ENCODE data around the gene QSOX1.

Gene QSOX1

GRCh38 chr1:180208264-180208663, 53.6 kb downstream of the QSOX1 start:
- DNase-seq (ENCODE audit: extremely low read depth in 1 of 2, low read depth in 1 of 2), result no peak

- no peak for DNase-seq (ENCODE audit: extremely low read depth in 1 of 2, low read depth in 1 of 2)
Measured at GRCh38 chr1:180210008-180210620, 55.4 kb downstream of the QSOX1 start.

- DNase-seq (ENCODE audit: extremely low read depth in 1 of 2, low read depth in 1 of 2), result no peak
Measured at GRCh38 chr1:180211156-180211859, 56.6 kb downstream of the QSOX1 start.

DNA sequence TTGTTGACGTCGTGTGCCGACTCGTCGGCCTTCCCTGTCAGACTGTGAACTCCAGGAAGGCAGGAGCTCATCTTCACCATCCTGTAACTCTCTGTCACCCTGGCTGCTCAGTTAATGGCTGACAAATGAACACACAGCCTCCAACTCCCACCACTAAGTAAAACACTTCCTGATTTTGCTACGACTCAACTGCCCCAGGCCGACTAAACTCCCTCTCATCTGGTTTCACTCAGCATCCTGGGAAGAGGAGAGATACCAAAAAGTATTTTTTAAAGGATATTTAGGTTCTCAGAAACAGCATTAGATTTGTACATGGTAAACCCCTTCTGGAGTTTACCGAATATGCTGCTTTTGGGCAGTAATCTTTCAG, 57.2 kb downstream of the QSOX1 start:
- DNase-seq (ENCODE audit: extremely low read depth in 1 of 2, low read depth in 1 of 2), result no peak

DNA sequence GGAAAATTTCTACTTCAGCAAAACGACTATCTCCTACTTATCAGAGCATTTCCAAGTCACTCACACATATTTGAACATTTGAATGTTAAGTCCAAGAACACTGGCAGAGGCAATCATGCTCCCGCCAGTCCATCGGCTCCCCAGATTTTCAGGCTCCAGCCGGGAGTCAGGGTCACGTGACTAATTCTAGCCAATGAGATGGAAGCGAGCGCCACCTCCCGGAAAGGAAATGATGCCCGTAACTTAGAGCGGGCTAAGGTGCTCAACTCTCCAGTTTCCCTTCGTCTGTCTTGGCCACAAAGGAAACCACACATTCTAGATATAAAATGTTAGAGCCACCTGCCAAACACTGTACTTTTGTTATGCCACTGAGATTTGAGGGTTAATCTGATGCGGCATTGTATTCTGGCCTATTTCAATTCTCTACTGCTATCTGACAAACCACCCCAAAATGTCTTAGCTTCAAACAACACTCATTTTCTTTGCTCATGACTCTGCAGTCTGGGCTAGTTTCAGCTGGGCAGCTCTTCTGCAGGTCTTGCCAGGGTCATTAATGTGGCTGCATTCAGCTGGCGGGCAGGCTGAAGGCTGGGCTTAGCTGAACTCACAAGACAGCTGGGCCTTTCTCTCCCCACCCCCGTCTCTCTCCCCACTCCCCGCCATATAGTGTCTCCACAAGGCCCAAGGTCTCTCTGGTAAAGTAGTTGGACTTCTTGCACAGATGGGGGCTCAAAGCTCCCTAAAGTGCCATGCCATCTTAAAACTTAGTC, 58.9 kb downstream of the QSOX1 start:
- peak in 1 of 2 donors; percentile 30 for DNase-seq (ENCODE audit: extremely low read depth in 1 of 2, low read depth in 1 of 2)

DNA sequence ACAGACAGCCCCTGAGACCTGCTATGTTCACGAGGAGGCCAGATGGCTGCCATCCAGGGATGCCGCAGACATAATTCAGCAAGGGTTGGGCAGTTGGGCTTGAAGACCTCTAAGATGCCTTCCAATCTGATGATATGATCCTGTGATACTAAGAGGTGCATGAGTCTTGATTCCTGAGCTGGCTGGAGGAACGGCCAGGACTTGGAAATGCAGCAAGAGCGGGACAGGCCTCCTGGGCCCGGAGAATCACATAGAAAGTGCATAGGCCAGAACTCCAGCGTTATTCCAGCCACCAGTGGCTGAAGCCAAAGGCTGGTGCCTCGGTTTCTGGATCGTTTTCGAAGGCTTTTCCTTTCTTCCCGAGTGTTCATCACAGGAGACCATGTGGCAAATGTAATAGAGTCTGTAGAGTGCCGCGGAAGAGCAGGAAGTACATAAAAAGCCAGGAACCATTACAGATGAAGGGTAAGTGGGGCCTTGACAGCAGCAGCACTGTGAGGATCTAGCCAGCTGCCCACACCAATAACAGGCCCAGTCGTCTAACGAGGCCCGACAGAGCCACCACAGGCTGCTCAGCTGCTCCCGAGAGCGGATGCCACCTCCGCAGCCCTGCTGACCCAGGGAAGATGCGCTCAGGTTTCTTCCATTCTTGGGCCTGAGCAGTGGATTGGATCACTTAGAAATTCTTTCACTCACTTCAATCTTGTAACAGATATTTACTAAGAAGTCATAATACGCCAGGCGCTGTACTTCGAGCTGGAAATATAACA, 61.4 kb downstream of the QSOX1 start:
- no peak for DNase-seq (ENCODE audit: extremely low read depth in 1 of 2, low read depth in 1 of 2)

DNA sequence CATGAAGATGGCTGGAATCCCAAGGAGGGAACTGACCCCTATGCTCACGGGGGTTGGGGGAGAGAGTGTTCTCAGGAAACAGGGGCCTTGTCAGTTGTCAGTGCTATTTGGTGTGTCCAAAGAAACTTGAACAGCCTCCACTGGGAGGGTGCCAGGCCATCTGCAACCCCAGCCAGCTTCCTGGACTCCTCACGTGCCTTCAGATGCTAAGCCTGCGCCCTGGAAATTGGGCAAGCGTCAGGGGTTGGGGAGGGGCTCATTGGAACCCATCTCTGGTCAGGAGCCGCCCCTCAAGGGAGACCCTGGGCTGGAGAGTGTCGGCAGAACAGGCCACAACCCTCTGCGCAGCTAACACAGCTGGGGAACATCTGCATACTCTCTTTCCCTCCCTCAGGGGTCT, 62.3 kb downstream of the QSOX1 start:
- no peak for DNase-seq (ENCODE audit: extremely low read depth in 1 of 2, low read depth in 1 of 2)

GRCh38 chr1:180218806-180219765, 64.4 kb downstream of the QSOX1 start:
- DNase-seq (ENCODE audit: extremely low read depth in 1 of 2, low read depth in 1 of 2), result no peak

DNA sequence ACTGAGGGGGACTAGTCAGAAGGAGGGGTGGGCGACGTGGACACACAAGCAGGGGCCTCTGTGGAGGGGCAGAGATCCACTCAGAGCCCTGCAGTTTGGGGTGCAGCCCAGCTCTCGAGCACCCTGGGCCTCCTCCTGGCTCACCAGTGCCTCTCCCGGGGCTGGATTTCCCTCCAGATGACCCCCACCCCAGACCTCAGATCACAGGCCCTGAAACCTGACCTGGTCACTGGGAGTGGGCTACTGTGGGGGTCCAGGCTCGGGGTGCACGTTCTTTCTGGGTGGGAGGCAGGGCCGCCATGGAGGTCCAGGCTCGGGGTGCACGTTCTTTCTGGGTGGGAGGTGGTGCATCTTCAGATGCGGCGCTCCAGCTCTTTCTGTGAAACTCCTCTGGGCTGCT, 65.1 kb downstream of the QSOX1 start:
- DNase-seq (ENCODE audit: extremely low read depth in 1 of 2, low read depth in 1 of 2), result no peak

- no peak for DNase-seq (ENCODE audit: extremely low read depth in 1 of 2, low read depth in 1 of 2)
Measured at GRCh38 chr1:180221462-180221861, 66.8 kb downstream of the QSOX1 start.

DNA sequence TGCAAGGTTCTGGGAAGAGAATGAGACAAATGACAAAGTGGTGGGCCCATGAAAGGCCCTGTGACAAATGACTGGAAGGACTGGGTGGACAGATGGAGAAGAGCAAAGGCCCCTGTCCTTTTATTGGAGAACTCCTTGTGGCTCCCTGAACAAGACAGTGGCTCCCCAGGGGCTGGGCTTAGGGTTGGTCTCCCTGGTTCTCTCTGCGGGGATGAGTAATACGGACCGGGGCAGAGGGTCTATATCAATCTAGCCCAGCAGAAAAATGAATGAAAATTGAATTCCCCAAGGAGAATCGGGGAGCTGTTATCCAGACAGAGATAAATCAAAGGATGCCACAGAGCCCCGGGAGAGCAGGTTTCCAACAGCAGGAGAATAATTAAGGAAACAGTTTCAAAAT, 70.2 kb downstream of the QSOX1 start:
- DNase-seq (ENCODE audit: extremely low read depth in 1 of 2, low read depth in 1 of 2), result no peak

DNA sequence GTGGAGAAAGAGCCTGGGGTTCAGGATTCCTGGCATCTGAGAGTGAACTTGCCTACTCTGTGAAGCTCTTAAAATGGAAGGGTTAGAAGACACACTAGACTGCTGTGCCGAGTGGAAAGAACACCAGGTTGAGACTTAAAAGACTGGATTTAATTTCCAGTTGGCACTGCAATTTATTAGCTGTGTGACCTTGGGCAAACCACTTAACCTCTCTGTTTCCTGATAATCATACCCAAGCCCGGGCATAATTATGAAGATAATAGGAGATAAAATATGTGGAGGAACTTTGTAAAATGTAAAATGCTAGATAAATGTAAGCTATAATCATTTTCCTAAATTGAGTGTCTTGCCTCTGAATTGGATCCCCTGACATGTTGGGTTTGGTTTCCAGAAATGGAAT, 70.7 kb downstream of the QSOX1 start:
- no peak for DNase-seq (ENCODE audit: extremely low read depth in 1 of 2, low read depth in 1 of 2)

DNA sequence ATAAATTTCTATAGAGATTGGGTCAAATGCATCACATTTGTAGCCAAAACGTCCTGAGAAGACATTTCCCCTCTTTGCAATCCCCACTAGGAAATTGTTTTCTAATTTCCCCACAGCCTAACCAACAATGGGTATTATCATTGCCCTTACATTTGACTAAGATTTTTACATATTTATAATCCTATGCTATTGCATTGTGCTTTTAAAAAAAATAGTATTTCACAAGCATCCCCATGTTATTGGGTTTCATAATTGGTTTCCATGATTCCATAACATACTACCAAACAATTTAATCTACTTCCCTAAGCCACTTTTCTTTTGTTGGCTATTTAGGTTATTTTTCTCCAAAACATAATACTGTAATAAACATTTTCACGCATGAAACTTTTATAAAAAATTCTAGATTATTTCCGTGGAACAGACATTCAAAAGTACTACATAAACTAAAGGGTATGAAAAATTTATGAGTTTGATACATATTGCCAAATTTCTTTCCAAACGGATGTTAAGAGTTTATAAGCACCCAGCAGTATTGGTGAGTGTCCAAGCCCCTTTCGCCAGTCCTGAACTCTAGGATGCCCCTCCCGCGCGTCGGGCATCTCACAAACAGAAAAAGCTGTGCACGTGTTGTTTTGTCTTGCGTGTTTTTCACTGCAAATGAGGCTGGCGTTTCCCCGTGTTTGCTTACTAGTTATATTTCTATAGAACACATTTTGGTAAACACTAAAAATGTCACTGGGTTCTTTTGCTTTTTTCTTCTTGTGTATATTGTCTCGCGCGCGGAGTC, 73.4 kb downstream of the QSOX1 start:
- no peak for DNase-seq (ENCODE audit: extremely low read depth in 1 of 2, low read depth in 1 of 2)

DNA sequence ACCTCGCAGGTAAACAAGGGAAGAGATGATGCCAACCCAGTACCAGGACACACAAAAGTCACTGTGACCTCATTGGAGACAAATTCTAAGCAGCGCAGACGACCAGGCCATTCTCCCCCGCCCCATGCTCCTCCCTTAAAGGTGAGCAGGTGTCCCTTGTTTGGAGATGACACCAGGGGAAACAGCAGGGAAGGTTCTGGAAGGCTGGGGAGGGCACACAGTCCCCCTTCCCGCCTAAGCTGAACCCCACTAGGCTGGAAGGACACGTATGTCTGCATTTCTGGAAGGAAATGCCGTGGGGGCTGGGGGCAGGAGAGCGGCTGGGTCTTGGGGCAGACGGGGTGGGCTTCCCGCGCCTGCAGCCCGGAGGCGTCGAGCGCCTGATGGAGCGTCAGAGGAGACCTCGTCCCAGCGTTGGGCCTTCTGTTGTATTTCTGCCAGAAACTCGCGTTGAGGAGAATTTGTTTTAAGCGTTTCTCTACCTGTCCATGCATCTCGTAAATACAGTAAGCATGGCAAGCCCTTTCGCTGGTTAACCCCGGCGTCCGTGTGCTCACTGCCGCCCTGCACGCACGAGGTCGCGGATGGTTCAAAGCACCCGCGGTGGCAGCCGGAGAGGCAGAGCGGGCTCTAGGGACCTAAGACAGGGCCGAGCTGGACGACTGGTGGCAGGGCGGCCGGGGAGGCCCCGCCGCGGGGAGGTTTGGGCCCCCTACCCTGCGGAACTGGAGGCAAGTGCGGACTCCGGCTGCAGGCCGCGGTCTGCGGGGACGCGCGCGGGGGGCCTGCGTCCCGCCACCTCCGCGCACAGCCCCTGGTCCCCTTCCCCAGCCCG, 74.2 kb downstream of the QSOX1 start:
- no peak for DNase-seq (ENCODE audit: extremely low read depth in 1 of 2, low read depth in 1 of 2)

DNA sequence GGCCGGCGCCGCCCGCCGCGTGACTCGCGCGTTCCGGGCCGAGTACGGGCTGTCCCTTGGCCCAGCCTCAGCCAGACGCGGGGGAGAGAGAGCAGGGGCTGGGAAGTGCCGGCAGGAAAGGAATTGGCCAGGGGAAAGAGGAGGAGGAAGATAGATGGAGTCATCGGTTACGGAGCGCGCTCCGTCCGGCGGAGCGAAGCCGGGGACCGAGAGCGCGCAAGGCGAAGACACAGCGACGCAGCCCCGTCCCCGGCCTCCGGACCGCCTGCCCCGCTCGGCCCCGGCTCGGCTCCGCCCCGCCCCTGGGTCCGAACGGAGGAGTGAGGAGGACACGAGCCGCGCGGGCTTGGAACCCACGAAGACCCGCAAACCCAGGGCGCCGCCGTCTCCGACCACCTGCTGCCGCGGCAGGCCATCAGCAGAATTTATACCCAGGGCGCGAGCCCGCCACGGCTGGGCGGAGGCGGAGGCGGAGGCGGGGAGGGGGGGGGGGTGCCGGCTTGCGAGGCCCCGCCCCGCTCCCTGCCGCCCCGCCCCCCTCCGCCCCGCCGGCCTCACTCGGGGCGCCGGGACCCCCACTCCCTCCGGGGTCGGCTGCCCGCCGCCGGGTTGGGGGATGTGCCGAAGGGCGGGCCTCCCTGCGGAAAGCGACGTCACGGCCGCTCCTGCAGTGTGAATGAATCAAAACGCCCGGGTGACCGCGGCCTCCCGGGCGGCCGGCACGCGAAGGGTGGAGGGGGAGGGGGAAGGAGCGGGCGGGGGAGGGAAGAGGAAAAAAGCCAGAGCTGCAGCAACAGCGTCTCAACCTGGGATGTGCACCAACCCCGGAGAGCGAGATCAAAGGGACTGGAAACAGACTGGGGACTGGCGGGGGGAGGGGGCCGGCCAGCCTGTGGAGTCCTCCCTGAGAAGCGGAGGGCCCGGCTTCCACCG, 75.1 kb downstream of the QSOX1 start, which contains the start of gene LHX4:
Gene LHX4 (plus strand): TSS at position 782 of the 933 bp plus-strand sequence. CDS start 266 bp downstream, outside the sequence.
- no peak for DNase-seq (ENCODE audit: extremely low read depth in 1 of 2, low read depth in 1 of 2)

DNA sequence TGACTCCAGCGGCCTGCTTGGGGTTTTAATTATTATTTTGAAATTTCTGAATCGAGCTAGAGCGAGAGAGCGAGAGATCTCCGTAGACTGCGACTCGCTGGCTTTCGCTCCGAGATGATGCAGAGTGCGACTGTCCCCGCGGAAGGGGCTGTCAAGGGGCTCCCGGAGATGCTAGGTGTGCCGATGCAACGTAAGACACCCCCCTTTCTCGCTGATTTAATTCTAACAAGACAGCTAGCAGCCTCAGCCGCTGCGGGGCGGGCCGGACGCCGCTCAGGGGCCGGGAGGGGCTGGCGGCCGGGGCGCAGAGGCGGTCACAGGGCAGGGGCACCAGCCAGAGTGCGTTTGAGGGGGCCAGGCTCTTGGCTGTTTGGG, 75.7 kb downstream of the QSOX1 start:
- no peak for DNase-seq (ENCODE audit: extremely low read depth in 1 of 2, low read depth in 1 of 2)

- no peak for DNase-seq (ENCODE audit: extremely low read depth in 1 of 2, low read depth in 1 of 2)
Measured at GRCh38 chr1:180230791-180231505, 76.3 kb downstream of the QSOX1 start.

Measured in stimulated activated CD8-positive, alpha-beta memory T cell treated with anti-CD3 and anti-CD28 coated beads, Interleukin-7, amount 100 ng/mL, for 48 hours (primary cell).